ENCODE data around the gene CRISP3.
"Not testable (repeated sequence)": the region's sequence is repeated elsewhere in the genome, so short reads cannot be mapped to it uniquely, and the experiment has no call there.

CRISP3 gene, protein sequence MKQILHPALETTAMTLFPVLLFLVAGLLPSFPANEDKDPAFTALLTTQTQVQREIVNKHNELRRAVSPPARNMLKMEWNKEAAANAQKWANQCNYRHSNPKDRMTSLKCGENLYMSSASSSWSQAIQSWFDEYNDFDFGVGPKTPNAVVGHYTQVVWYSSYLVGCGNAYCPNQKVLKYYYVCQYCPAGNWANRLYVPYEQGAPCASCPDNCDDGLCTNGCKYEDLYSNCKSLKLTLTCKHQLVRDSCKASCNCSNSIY
- total RNA-seq = 0 reads per million in 3 experiments

DNA sequence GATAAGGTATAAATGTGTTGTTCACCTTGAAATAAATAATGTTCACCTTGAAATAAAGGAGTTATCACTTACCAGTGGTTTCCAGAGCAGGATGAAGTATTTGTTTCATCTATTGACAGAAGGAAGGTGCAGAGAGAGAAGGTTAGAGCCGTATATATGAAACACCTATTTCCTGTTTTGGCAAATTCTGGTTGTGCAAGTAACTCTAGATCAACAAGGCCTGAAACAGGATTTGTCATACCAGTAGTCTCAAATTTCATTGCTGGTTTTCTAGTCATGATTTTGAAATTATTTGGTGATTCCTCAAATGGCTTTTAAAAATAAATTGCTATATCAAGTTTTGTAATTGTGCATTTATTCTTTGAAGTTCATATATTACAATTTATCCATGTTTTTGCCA lies at the start of gene CRISP3:
CRISP3 (minus strand) TSS at position 130 of the 400 bp plus-strand sequence; CDS start at position 109, 21 bp downstream.
- DNase-seq = no peak

DNA sequence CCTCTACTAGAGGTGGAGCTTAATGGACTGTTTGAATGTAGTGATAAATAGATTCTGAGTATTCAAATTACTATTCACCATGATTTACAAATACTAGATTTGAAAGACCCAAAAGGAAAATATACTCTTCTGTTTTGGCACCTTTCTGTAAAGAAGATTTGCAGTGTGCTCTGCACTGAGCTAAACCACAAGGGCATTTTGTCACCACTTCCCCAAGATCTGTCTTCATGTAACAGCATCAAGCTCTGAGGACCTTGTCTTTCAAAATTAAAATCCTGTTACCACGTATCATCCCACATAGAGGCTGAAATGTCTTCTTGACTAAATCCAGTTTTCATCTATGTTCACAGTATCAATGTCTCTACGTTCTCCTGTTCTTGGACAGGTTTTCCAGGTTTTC lies 46.2 kb upstream of the CRISP3 start:
- no peak for DNase-seq

DNA sequence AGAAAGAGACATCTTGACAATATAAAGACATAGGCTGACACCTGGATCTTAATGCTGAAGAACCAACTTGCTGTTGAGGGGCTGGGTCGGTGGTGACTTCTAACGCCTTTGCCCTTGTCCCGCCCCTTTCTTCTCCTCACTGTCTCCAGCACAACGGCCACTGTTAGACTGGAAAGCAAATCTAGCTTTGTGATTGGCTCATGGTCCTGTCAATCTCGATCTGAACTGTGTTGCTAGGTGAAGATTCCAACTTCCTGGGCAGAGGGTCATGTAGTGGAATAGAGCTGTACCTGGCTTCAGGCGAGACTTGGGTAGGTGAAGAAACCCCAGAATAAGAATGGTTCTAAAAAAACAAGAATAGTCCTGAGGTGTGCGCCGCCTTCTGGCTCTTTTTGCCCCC lies 43.0 kb upstream of the CRISP3 start, which contains the start of gene PGK2:
PGK2 (minus strand) TSS at position 110 of the 400 bp plus-strand sequence; CDS start at position 12, 98 bp downstream.
- no peak for DNase-seq

DNA sequence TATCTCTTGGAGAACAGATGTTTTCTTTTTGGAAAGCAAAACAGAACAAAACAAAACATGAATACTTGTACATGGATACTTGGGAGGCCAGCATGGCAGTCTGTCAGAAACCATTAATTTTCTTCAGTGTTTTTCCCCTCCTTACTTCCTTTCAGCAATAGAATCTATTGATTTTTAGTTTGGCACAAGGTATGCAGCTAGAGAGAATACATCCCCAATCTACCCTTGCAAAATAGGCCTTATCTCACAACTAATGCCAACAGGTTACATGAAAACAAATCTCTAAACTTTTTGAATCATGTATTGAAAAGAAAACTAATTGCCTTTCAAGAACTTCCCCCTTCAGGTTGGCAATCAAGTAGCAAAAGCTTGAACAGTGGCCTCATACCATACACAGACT lies 40.1 kb upstream of the CRISP3 start:
- DNase-seq = no peak

DNA sequence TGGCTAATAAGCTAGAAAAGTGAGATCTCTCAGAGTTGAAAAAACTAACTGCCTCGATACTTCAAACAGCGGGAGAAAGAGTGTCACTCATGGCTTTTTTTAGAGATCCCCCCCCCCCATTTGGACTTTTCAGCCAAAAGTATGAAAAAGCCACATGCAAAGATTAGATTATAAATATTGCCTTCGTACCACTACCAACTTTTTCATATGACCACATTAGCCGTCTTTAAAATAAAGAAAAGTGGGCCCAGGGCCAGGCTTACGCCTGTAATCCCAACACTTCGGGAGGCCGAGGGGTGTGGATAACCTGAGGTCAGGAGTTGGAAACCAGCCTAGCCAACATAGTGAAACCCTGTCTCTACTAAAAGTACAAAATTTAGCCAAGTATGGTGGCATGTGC lies 38.5 kb upstream of the CRISP3 start:
- DNase-seq = no peak

DNA sequence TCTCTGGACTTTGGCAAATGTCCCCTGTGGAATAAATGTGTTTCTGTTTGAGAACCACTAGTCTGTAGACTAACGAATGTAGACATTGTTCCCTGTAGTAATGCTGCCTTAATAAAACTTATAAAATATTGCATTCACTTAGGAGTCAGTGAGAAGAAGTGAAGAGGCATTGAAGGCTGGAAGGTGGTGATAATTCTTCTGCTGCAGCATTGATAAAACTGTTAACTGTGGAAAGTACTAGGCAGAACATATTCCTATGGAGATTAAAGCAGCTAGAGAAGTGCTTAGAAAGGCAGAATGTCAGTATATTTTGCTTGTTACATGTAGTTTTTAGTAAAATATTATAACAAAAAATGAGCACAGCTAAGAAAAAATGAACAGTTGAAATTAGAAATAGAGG lies 38.1 kb upstream of the CRISP3 start:
- no peak for DNase-seq

DNA sequence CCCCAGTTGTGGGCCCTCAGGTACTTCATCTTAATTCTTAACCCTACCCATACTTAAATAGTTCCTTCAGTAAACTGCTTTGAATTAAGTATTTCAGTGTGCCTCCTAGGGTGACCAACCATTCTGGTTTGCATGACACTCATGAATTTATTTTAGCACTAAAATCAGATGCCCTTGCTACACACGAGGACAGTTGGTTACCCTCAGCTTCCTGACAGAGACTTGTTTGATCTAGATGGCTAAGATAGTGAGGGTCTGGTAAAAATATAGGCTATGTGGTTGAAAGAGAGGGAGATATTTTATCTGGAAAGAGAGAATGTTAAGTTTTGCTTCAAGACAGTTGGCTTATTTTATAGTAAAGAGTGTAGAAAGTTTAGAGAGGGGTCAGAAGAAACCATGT lies 32.3 kb upstream of the CRISP3 start:
- DNase-seq = no peak

DNA sequence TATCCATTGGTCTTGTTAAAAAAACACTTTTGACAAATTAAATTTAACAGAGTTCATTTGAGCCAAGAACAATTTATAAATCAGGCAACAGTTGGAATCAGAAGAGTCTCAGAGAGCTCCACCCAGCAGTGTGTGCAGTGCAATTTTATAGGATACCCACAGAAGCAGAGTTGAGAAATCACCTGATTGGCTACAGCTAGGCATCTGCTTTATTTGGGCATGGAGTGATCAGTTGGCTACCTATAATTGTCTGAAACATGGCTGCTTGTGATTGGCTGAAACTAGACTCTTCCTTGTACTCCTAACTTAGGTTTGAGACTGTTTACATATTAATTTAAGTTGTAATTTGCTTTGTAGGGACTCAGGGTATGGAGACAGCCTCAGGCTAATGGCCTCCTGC lies 30.9 kb upstream of the CRISP3 start:
- DNase-seq = no peak

DNA sequence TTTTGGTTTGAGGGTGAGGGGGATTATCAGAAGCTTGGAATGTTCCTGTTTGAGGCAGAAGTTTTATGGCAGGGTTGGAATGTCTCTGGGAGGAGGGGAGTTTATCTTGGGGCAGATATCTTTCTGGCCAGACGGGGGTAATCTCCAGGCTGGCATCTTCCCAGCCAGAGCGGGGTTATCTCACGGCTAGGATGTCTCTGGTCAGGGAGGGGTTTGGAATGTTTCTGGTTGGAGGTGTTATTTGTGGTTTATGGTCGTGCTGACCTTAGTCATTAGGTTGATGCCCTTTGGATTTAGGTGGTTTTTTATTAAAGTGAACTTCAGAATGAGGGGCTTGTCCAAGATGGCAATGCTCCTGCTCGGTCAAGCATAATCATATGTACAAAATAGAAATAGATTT lies 28.1 kb upstream of the CRISP3 start:
- DNase-seq = no peak

DNA sequence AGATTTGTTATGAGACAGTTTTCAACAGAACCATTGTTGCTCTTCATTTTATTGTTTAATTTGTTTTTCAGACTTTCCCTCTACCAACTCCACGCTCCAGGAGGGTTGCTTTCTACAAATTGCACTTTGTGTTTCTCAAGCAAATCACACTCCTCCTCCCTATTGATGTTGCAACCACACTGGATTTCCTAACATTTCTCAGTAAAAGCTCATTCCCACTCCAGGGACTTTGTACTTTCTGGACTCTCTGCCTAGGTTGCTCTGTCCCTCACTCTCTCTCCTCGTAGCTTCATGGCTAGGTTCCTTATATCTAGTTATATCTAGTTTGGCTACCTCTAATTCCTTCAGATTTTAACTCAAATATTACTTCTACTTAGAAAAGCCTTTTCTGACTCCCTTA lies 22.6 kb upstream of the CRISP3 start:
- DNase-seq = no peak

DNA sequence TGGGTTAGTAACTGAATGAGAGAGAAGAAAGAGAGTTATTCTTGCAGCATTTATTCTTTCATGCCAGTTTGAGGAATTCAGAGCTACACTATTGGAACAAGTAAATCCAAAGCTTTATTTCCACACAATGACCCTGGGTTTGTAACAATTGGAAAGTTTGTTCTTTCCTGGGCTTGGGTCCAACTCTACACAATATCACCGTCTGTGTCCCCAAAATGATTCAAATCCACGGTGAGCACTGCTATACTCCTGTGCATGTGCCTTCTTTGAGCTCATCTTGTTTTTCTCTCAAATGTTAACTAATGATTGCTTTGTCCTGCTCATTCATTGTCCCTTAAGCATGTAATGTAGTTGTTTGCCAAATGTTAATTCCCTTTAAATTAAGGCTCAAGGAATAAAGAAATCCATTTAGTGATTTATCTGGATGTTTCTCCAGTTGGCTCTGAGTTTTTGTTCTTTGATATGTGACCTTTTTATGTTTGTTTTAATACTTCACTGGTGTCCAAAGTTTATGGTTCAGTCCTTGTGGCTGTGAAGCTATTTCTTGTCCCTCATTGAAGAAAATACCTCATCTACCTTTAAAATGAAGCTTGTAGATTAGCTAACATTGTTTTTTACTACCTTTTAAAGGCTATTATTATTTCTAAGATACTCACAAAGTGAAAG lies 20.5 kb upstream of the CRISP3 start:
- DNase-seq = no peak

DNA sequence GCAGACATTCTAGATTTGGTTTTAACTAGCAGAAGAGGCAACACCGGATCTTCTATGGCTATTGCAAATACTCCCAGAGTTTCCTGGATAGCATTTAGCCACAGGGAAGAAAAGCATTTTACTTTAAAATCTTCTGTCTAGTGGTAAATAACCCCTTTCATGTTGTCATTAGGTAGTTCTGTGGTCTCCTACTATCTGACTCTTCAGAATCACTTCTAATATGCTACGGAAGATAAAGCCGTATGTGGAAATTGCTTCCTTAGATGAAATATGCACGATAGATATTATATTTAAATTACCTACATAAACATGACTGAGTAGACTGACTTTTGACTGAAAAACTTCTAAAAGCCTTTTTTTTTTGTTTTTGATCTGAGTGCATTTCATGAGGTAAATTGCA lies 759 bp downstream of the CRISP3 start:
- no peak for DNase-seq

DNA sequence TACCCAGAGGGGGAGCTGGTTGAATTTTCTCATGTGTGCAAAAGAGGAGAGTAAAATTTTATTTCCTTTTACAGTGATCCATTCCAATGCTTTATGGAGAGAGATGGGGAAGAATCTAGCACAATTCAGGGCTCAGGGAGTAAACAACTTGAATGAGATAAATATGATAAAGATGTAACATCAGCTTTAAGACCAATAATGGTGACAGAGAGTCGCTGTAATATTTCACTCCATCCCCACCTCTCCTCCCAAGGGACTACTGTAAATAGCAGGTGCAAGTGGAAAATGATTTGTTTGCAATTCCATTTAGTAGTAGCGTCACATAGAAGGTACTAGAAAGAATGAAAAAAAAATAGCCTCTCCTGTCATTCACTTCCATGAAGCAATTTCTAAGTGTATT lies 4.8 kb downstream of the CRISP3 start:
- DNase-seq = no peak

DNA sequence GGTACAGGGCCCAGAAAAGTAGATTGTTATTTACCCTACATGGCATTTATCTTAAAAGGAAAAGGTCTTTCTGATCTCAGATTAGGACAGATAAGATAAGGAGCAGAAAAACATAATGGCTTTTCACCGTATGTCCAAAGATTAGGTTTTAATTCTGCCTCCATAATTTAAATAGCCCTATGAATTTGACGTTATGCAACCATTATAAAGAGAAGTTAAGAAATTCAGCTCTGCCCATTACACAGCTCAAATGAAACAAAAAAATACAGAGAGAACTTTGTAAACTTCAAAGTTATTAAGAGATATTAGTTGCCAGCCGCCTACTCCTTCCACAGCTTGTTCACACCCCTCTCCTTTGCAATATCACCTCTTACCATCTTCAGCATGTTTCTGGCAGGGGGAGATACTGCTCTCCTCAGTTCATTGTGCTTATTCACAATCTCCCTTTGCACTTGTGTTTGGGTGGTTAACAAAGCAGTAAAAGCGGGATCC lies 8.1 kb downstream of the CRISP3 start:
- DNase-seq = no peak

DNA sequence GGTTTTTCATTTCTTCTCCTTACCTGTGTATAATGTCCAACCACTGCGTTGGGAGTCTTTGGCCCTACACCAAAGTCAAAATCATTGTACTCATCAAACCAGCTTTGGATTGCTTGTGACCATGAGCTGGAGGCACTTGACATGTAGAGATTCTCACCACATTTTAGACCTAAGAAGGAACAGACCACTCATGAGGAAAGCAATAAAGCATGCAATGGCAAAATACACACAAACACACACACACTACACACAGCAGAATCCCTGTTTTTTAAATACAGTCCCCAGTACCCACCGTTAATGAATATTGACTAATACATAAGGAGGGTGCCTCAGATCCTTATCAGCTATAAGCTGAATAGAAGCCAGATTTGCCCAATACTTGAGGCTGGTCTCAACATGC lies 10.5 kb downstream of the CRISP3 start:
- DNase-seq = no peak

DNA sequence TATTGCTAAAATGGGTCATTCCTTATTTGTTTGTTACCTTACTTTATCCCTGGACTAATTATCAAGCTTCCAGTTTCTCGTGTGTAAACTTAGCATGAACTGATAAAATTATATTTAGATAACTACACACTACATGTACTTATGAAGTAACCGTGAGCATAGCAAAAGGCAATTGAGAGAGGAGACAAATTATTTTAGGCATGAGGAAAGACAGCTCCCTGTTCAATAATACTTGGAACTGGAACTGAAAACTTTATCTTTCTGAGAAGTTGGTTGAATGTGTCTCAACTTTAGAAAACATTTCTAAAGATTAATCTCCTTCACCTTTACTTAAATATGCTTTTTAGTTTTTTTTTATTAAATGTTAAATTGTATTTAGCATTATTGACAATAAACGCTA lies 11.4 kb downstream of the CRISP3 start:
- no peak for DNase-seq

DNA sequence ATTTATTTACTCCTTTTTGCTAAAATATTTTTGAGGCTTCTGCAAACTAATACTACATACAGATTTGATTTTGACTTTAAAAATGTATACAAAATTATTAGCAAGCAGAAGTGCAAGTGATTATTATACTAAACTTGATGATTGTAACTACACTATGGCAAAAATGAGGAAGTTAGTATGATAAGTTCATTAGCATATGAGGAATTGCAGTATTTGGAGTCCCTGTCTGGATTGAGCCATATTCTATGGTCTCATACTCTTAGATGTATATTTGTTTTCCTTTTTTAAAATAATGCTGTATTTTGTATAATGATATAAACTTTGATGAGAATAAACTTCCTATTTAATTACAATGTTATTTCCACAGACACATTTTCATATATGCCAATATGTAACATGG lies 13.9 kb downstream of the CRISP3 start:
- DNase-seq = no peak

DNA sequence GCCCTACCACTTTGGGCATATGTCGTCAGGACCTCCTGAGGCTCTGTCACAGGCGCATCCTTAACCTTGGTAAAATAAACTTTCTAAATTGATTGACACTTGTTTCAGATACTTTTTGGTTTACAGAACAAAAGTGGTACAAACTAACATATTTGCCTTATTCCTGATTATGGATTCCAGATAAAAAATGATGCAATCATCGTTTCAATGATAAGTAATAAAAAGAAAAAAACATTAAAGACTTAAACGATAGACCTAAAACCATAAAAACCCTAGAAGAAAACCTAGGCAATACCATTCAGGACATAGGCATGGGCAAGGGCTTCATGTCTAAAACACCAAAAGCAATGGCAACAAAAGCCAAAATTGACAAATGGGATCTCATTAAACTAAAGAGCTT lies 20.3 kb downstream of the CRISP3 start:
- not testable (repeated sequence) for DNase-seq

DNA sequence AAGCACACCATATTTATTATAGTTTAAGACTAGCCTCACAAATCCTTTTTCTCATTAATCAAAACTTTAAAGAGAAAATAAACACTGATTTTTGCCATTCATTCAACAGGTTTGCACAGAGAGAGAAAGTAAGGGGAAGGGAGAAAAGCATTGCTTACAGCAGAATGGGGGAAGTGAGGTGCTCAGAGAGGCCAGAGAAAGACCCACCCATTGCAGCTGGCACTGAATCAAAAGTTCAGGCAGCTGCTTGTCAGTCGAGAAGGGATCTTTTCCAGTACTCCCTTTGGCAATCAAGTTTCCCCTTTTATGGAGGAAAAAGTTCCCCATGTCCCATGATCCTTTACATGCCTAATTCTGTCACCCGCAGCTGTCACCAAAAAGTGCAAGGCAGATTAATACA lies 22.9 kb downstream of the CRISP3 start:
- no peak for DNase-seq

DNA sequence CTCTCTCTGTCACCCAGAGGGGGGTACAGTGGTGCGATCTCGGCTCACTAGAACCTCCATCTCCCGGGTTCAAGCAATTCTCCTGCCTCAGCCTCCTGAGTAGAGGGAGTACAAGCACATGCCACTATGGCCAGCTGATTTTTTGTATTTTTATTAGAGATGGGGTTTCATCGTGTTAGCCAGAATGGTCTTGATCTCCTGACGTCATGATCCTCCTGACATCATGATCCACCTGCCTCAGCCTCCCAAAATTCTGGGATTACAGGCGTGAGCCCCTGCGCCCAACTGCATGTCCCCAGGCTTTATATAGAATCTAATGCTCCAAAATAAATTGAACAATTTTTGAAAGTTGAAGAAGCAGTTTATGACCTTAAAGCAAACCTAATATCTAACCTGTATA lies 23.8 kb downstream of the CRISP3 start:
- DNase-seq = no peak

DNA sequence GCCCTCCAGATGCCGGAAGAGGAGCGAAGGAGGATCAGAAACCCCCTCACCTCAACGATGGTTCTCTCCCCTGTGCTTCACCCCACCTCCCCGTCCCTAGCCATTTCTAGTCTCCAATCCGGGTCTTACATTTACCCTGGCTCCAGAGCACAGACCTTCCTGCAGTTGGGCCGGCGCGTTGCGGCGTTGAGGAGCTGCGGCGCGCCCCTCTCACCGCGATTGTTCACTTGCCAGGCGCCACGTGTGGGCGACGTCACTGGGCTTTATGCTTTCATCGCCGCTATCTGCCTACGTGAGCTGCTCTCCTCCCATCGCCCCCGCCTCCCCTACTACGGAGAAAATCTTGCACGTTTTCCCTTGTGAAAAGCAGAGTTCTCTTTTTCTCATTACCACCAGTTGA lies 30.8 kb downstream of the CRISP3 start, which contains the start of gene CRISP2:
CRISP2 (minus strand) TSS at position 198 of the 400 bp plus-strand sequence. CDS start 4,347 bp downstream, outside the sequence.
- DNase-seq = no peak

DNA sequence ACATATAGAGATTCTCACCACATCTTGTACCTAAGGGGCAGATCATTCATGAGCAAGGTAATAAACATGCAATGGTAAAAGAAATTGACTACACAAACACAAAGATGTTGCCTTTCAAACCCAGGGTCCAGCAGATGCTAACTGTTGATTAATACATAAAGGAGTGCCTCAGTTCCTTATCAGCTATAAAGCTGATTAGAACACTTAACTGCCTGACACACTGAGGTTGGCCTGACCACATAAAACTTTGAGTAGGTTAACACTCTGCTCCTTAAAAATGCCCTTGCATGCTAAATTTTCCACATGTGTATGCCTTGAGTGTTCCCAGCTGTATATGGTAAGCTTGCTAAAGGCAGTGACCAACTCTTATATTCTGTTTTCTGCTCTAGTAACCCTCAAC lies 45.7 kb downstream of the CRISP3 start:
- DNase-seq = no peak

DNA sequence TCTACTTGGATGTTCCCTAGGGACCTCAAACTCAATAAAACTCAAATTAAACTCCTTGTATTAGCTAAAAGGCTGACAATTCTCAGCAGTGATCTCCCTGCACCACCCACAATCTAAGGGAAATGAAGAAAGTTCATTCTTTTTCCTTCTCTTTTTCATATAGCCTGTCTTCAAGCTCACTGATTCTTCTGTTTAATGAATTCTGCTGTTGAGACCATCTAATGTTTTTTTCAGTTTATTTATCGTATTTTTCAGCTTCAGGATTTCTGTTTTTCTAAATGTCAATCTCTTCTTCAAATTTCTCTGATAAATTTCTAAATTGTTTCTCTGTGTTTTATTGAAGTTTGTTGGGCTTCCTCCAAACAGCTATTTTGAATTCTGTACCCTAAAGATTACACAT lies 50.7 kb downstream of the CRISP3 start:
- no peak for DNase-seq

DNA sequence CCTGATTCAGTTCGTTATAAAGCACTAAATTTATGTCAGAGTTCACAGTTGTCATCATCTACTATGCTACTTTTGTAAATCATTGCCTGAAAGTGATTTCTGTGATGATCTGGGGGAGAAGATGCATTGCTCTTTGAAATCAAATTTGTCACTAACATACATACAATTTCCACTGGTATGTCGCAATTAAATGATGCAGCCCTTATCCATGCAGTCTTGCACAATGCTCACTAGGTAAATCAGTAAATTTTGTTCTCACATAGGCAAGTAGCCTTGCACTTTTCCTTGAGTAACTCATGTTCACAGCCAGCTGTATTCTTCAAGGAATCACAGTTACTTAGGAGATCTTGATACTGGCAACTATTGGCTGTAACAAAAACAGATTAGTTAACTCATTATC lies 51.7 kb downstream of the CRISP3 start:
- no peak for DNase-seq

All from central memory CD4-positive, alpha-beta T cell (primary cell).